H1 (cell line): ENCODE data around the gene PARP16. TPM values are rescaled to one million over a fixed set of nuclear protein-coding genes. Genes with fewer than 3 reads are reported as not detected.

Source experiments
- CTCF ChIA-PET: fragments of 300-600 bp; sonication (Branson Sonifier 250); formaldehyde crosslinking; loops from one replicate; lab custom pipeline; 2021; ENCODE audit not compliant: partially characterized antibody; lab: Charles Lee
- POLR2A ChIA-PET: fragments of 300-600 bp; sonication (Branson Sonifier 250); formaldehyde crosslinking; loops from one replicate; lab custom pipeline; 2021; ENCODE audit warnings: inconsistent platforms; ENCODE audit not compliant: partially characterized antibody; lab: Charles Lee
- DNase-seq, 2 experiments: peaks; one replicate each; pipeline versions ENCODE4 v3.0.0 to v3.0.0-alpha.2; 2010 to 2022; ENCODE audit warnings: low spot score in 2 of 2, low read depth in 1 of 2, mixed read lengths in 1 of 2
- FAIRE-seq: peaks from 2 replicates; lab custom pipeline; 2011; peaks lifted over from hg19 to GRCh38; lab: Jason Lieb, UNC
- H2AFZ ChIP-seq: 2 replicates; pipeline ENCODE4 v1.8.1; 2012; ENCODE audit warnings: low read length, inconsistent platforms
- H2AK5ac ChIP-seq: 2 replicates; pipeline ENCODE4 v1.6.1; 2013; ENCODE audit warnings: low read depth, low read length
- H2BK120ac ChIP-seq: replicated peaks from 2 replicates; pipeline ENCODE3; 2013; ENCODE audit warnings: low read depth, low read length, inconsistent platforms
- H2BK12ac ChIP-seq: 2 replicates; pipeline ENCODE4 v1.6.1; 2013; ENCODE audit warnings: low read depth, low read length
- H2BK15ac ChIP-seq: 2 replicates; pipeline ENCODE4 v1.6.1; 2013; ENCODE audit warnings: low read length
- H2BK20ac ChIP-seq: 2 replicates; pipeline ENCODE4 v1.6.1; 2013; ENCODE audit warnings: low read length
- H2BK5ac ChIP-seq: 2 replicates; pipeline ENCODE4 v1.6.1; 2013; ENCODE audit warnings: low read depth, low read length
- H3K14ac ChIP-seq: 2 replicates; pipeline ENCODE4 v1.6.1; 2013; ENCODE audit warnings: inconsistent platforms; ENCODE audit not compliant: insufficient read length
- H3K18ac ChIP-seq: 2 replicates; pipeline ENCODE4 v1.6.1; 2013; ENCODE audit warnings: low read length; ENCODE audit errors: extremely low read depth
- H3K23ac ChIP-seq: 2 replicates; pipeline ENCODE4 v1.6.1; 2013; ENCODE audit warnings: inconsistent platforms; ENCODE audit not compliant: insufficient read length
- H3K23me2 ChIP-seq: 2 replicates; pipeline ENCODE4 v1.6.1; 2013; ENCODE audit warnings: low read depth, low read length
- H3K27ac ChIP-seq: 2 replicates; pipeline ENCODE4 v1.6.1; 2011; ENCODE audit warnings: low read depth, low read length, inconsistent platforms
- H3K27me3 ChIP-seq, 4 experiments: replicated peaks in 1 of 4; 1 replicate in 1 of 4; 2 replicates in 3 of 4; pipeline versions ENCODE4 v1.6.1 to v1.8.1; 2011 to 2013; ENCODE audit warnings: low read length in 3 of 4, mild to moderate bottlenecking in 3 of 4, inconsistent platforms in 2 of 4, mixed read lengths in 2 of 4, moderate library complexity in 1 of 4; ENCODE audit not compliant: control insufficient read depth in 3 of 4, insufficient read depth in 3 of 4; ENCODE audit errors: extremely low read depth in 1 of 4
- H3K36me3 ChIP-seq, 4 experiments: 2 replicates each; pipeline versions ENCODE4 v1.6.1 to v1.8.1; 2011 to 2013; ENCODE audit warnings: mild to moderate bottlenecking in 4 of 4, low read length in 3 of 4, moderate library complexity in 2 of 4, control low read depth in 1 of 4, inconsistent platforms in 1 of 4; ENCODE audit not compliant: insufficient read depth in 4 of 4, control insufficient read depth in 2 of 4
- H3K4ac ChIP-seq: replicated peaks from 2 replicates; pipeline ENCODE3; 2013; ENCODE audit warnings: low read length, low read depth, mixed read lengths, inconsistent platforms; ENCODE audit not compliant: insufficient read length
- H3K4me1 ChIP-seq, 4 experiments: replicated peaks in 1 of 4; 1 replicate in 1 of 4; 2 replicates in 3 of 4; pipeline versions ENCODE4 v1.6.1 to v1.8.1; 2011 to 2013; ENCODE audit warnings: low read length in 3 of 4, inconsistent platforms in 2 of 4, mixed read lengths in 1 of 4; ENCODE audit not compliant: insufficient read depth in 4 of 4, control insufficient read depth in 3 of 4
- H3K4me2 ChIP-seq, 2 experiments: 2 replicates each; pipeline versions ENCODE4 v1.6.1 to v1.8.1; 2011 to 2013; ENCODE audit warnings: low read depth in 2 of 2, low read length in 2 of 2, control low read depth in 1 of 2, inconsistent platforms in 1 of 2, mild to moderate bottlenecking in 1 of 2; ENCODE audit not compliant: insufficient read depth in 1 of 2
- H3K4me3 ChIP-seq, 4 experiments: fragments of 200-600, 300-600 bp in 1 of 4; sonication (generic), shearing (Covaris generic), sonication (Bioruptor Twin) in 1 of 4; 2 replicates each; pipeline versions ENCODE4 v1.5.1 to v1.8.1; 2011 to 2016; ENCODE audit warnings: low read length in 4 of 4, low read depth in 3 of 4, control low read depth in 2 of 4, inconsistent platforms in 2 of 4, mild to moderate bottlenecking in 2 of 4, mixed read lengths in 1 of 4, moderate library complexity in 1 of 4; ENCODE audit not compliant: insufficient read depth in 2 of 4; ENCODE audit errors: extremely low read depth in 1 of 4
- H3K56ac ChIP-seq: replicated peaks from 2 replicates; pipeline ENCODE3; 2013; ENCODE audit warnings: low read depth, mild to moderate bottlenecking, mixed read lengths, low read length, inconsistent platforms; ENCODE audit not compliant: insufficient read length
- H3K79me1 ChIP-seq: 2 replicates; pipeline ENCODE4 v1.6.1; 2013; ENCODE audit warnings: low read depth, low read length, control low read depth
- H3K79me2 ChIP-seq, 2 experiments: 2 replicates each; pipeline versions ENCODE4 v1.6.1 to v1.8.1; 2012 to 2013; ENCODE audit warnings: low read length in 2 of 2, mild to moderate bottlenecking in 2 of 2, inconsistent platforms in 1 of 2; ENCODE audit not compliant: insufficient read depth in 2 of 2, control insufficient read depth in 1 of 2
- H3K9ac ChIP-seq, 4 experiments: replicated peaks in 1 of 4; 1 replicate in 1 of 4; 2 replicates in 3 of 4; pipeline versions ENCODE4 v1.6.1 to v1.8.1; 2011 to 2013; ENCODE audit warnings: low read depth in 3 of 4, low read length in 3 of 4, control low read depth in 2 of 4, mild to moderate bottlenecking in 2 of 4, moderate library complexity in 2 of 4, inconsistent platforms in 1 of 4; ENCODE audit errors: extremely low read depth in 1 of 4
- H3K9me3 ChIP-seq, 2 experiments: 2 replicates each; pipeline versions ENCODE4 v1.6.1 to v1.8.1; 2012 to 2013; ENCODE audit warnings: mild to moderate bottlenecking in 2 of 2, moderate library complexity in 2 of 2, control low read depth in 1 of 2, inconsistent platforms in 1 of 2, low read depth in 1 of 2, low read length in 1 of 2, mixed read lengths in 1 of 2; ENCODE audit not compliant: insufficient read depth in 2 of 2
- H4K20me1 ChIP-seq, 2 experiments: replicated peaks in 1 of 2; 2 replicates each; pipeline versions ENCODE3 to v1.8.1; 2011 to 2013; ENCODE audit warnings: inconsistent platforms in 2 of 2, low read length in 2 of 2, mild to moderate bottlenecking in 1 of 2; ENCODE audit not compliant: insufficient read depth in 2 of 2, control insufficient read depth in 1 of 2
- H4K5ac ChIP-seq: 2 replicates; pipeline ENCODE4 v1.6.1; 2013; ENCODE audit warnings: low read length, low read depth, mixed read lengths, inconsistent platforms; ENCODE audit not compliant: insufficient read length
- H4K8ac ChIP-seq: 2 replicates; pipeline ENCODE4 v1.8.0; 2013; ENCODE audit warnings: mild to moderate bottlenecking, moderate library complexity, low read length, inconsistent platforms; ENCODE audit not compliant: insufficient read depth; ENCODE audit errors: extremely low read depth
- H4K91ac ChIP-seq: replicated peaks from 2 replicates; pipeline ENCODE3; 2013; ENCODE audit warnings: low read length, mixed read lengths, inconsistent platforms; ENCODE audit not compliant: insufficient read length
- ASH2L ChIP-seq: fragments of 200-600, 300-600 bp; sonication (generic); IDR thresholded peaks from one replicate; pipeline ENCODE4 v1.7.1; 2017; ENCODE audit warnings: low read length
- BCL11A ChIP-seq, 2 experiments: IDR thresholded peaks; one replicate each; pipeline ENCODE4 v1.6.1; 2011; ENCODE audit warnings: low read depth in 2 of 2, low read length in 2 of 2, mild to moderate bottlenecking in 2 of 2
- BRCA1 ChIP-seq: IDR thresholded peaks from 2 replicates; pipeline ENCODE4 v1.6.1; 2012; ENCODE audit warnings: low read depth, low read length, improper control_type of control experiment
- CBX8 ChIP-seq: fragments of 300-800, 300-1000 bp; sonication (generic); IDR thresholded peaks from 2 replicates; pipeline ENCODE4 v1.7.1; 2016; ENCODE audit warnings: low read depth, low read length, borderline replicate concordance
- CTBP2 ChIP-seq: IDR thresholded peaks from 2 replicates; pipeline ENCODE4 v1.7.0; 2011; ENCODE audit warnings: borderline replicate concordance, mild to moderate bottlenecking, moderate library complexity, mixed read lengths, low read length; ENCODE audit not compliant: insufficient read depth, insufficient read length
- GABPA ChIP-seq: IDR thresholded peaks from 2 replicates; pipeline ENCODE4 v1.6.1; 2011; ENCODE audit warnings: mild to moderate bottlenecking, low read length, moderate library complexity, borderline replicate concordance; ENCODE audit not compliant: insufficient read depth
- MAFK ChIP-seq: IDR thresholded peaks from 2 replicates; pipeline ENCODE4 v1.6.1; 2012; ENCODE audit warnings: low read depth, mild to moderate bottlenecking, improper control_type of control experiment, low read length
- MAX ChIP-seq: IDR thresholded peaks from 2 replicates; pipeline ENCODE4 v1.6.1; 2012; ENCODE audit warnings: inconsistent platforms
- RNF2 ChIP-seq: fragments of 200-900, 300-1000 bp; sonication (generic); IDR thresholded peaks from 2 replicates; pipeline ENCODE4 v1.7.1; 2016; ENCODE audit warnings: borderline replicate concordance, low read depth, mild to moderate bottlenecking, antibody characterized with exemption, low read length; ENCODE audit not compliant: poor library complexity, severe bottlenecking; ENCODE audit errors: missing control alignments
- SIRT6 ChIP-seq: IDR thresholded peaks from one replicate; pipeline ENCODE4 v1.7.1; 2012; ENCODE audit warnings: low read length, inconsistent platforms
- SUZ12 ChIP-seq: fragments of 200-600 bp; sonication (generic); IDR thresholded peaks from 2 replicates; pipeline ENCODE4 v1.6.1; 2012; ENCODE audit warnings: mild to moderate bottlenecking, inconsistent platforms, low read length, moderate library complexity, mixed read lengths
- TAF7 ChIP-seq: optimal IDR thresholded peaks from 2 replicates; pipeline ENCODE3; 2011; ENCODE audit warnings: low read depth, mild to moderate bottlenecking, inconsistent platforms, low read length, moderate library complexity, borderline replicate concordance
- ZNF274 ChIP-seq: IDR thresholded peaks from 2 replicates; pipeline ENCODE4 v1.7.0; 2012; ENCODE audit warnings: low read length, borderline replicate concordance; ENCODE audit errors: extremely low read depth
- WGBS, 2 experiments: shearing (Covaris generic) in 1 of 2; methylation state at CpG; one replicate each; pipeline versions ENCODE4 v1.1.6 to v1.1.7; 2013 to 2015; ENCODE audit warnings: low lambda C conversion rate in 2 of 2, mixed read lengths in 2 of 2, inconsistent platforms in 1 of 2, low coverage in 1 of 2, missing lambda C conversion rate in 1 of 2; ENCODE audit not compliant: insufficient replicate concordance in 2 of 2, insufficient coverage in 1 of 2, insufficient read length in 1 of 2; ENCODE audit errors: extremely low coverage in 1 of 2, missing lambda C conversion rate in 1 of 2; 5-methylcytosine and 5-hydroxymethylcytosine counted together
- polyA plus RNA-seq, 7 experiments: library from polyadenylated mRNA; depleted of rRNA in 3 of 7; stranded (reverse) in 5 of 7; unstranded in 2 of 7; fragments of >200 nt in 5 of 7; fragments of 200-250 nt in 2 of 7; gene quantifications; 1 replicate in 5 of 7; 2 replicates in 1 of 7; 4 replicates in 1 of 7; pipeline versions ENCODE4 v1.2.1 to v1.2.3, GENCODE V29; 2011 to 2013; ENCODE audit warnings: missing spikeins in 2 of 7, mixed read lengths in 2 of 7
- total RNA-seq: library from RNA; stranded (reverse); fragmentation: NEBNext Ultra II Directional; extraction: Animal tissue kit (Norgen Biotek cat#: 25700); gene quantifications from 2 replicates; pipeline ENCODE4 v1.2.1, GENCODE V29; 2021

PARP16 gene
- total and polyA plus RNA-seq, 2 of the 8 experiments (the other 6 are each of a cell fraction or from before 2014, with no cell fraction given) = 3.7 to 5.0 TPM

DNA sequence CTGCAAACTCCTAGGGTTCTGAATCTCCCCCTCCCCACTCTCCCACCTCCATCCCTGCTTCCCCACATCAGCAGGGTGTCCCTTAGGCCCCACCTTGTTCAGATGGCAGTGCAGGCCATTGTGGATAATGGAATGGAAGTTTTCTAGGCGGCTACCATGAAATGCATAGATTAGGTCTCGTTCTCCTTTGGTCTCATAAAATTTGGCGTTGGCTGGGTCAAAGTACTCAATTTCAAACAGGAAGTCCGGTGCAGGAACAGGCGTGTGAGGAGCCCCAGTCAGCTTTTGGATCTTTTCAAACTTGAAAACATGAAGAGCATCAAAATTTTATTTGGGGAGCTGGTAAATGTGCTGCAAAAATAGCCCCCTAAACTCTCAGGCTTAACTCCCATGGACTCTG, 20.2 kb downstream of the PARP16 start:
- Histone ChIP-seq H3K4me2 (no peak overlapping the region), H3K14ac (no peak overlapping the region), H3K4ac (no peak overlapping the region), H3K18ac (no peak overlapping the region), H2AK5ac (no peak overlapping the region), H2BK120ac (no peak overlapping the region), H3K27ac (no peak overlapping the region), H3K4me3 (no peak overlapping the region), H4K20me1 (no peaks in the 10 kb centered on the region), H2BK20ac (no peak overlapping the region), H2AFZ (no peak overlapping the region), H3K79me2 (no peaks in the 10 kb centered on the region), H3K4me1 (peaks cover 3 to 12% (median 4%) of the 10 kb centered on the region in 4 experiments; a peak in 5 of 7 replicates), H4K8ac (no peak overlapping the region), H2BK12ac (no peak overlapping the region), H2BK5ac (no peak overlapping the region), H3K23me2 (no peaks in the 10 kb centered on the region), H3K56ac (no peak overlapping the region), H3K9ac (no peak overlapping the region), H4K91ac (no peak overlapping the region), H3K79me1 (no peaks in the 10 kb centered on the region; the same call in 1 of the 2 replicates), H3K9me3 (no peaks in the 10 kb centered on the region), H3K36me3 (no peaks in the 10 kb centered on the region), H2BK15ac (no peak overlapping the region), H4K5ac (no peak overlapping the region), H3K27me3 (no peaks in the 10 kb centered on the region), H3K23ac (no peak overlapping the region)
- POLR2A ChIA-PET = interaction anchor here (1.3 to 2.7 kb wide), 3 partner anchors 10 to 39 kb away, joined by 3 to 8 read pairs (median 7); partner anchors contain the start of gene RNU5B-1
- TF ChIP-seq BCL11A (IDR thresholded peaks at IDR 0.05; ENCODE audit: low read depth in 2 of 2, low read length in 2 of 2) (no peak), SUZ12 (no peak), CTBP2 (no peak), TAF7 (no peak), BRCA1 (no peak), MAX (no peak), MAFK (no peak), SIRT6 (no peak), ASH2L (no peak), GABPA (no peak), CBX8 (no peak), RNF2 (no peak), ZNF274 (no peak)
- no peak for FAIRE-seq
- DNase-seq = no peak
- 92% methylated on average over 5 of the region's 5 CpGs; no CpG with 5 or more reads in 1 of the 2 experiments for WGBS, 2 experiments
- CTCF ChIA-PET = interaction anchor here (1.1 to 3.0 kb wide), 4 partner anchors 19 to 55 kb away, joined by 3 to 16 read pairs (median 9); partner anchors contain the start of genes CILP and PARP16
